Nephron progenitor cell (in vitro differentiated cells): ENCODE data around the gene TMEM244.
"Not testable (repeated sequence)": the region's sequence is repeated elsewhere in the genome, so short reads cannot be mapped to it uniquely, and the experiment has no call there.

ENCODE experiments used
- DNase-seq: peaks from one replicate; pipeline ENCODE4 v3.0.0; 2021
- H3K27ac Mint-ChIP-seq: 2 replicates; pipeline ENCODE4 v1.8.0; 2021; ENCODE audit warnings: mild to moderate bottlenecking, moderate library complexity, mixed read lengths
- H3K27me3 Mint-ChIP-seq: 2 replicates; pipeline ENCODE4 v1.8.0; 2021; ENCODE audit warnings: mild to moderate bottlenecking, low read depth, mixed read lengths; ENCODE audit not compliant: poor library complexity
- H3K36me3 Mint-ChIP-seq: 2 replicates; pipeline ENCODE4 v1.8.0; 2021; ENCODE audit warnings: low read depth, mixed read lengths
- H3K4me1 Mint-ChIP-seq: 2 replicates; pipeline ENCODE4 v1.8.0; 2021; ENCODE audit warnings: mixed read lengths
- H3K4me3 Mint-ChIP-seq: 2 replicates; pipeline ENCODE4 v1.8.0; 2021; ENCODE audit warnings: mild to moderate bottlenecking, moderate library complexity, mixed read lengths
- H3K9me3 Mint-ChIP-seq: 2 replicates; pipeline ENCODE4 v1.8.0; 2021; ENCODE audit warnings: mild to moderate bottlenecking, moderate library complexity, mixed read lengths
- CTCF ChIP-seq: fragments of 200-600 bp; sonication (generic); IDR thresholded peaks from 2 replicates; pipeline ENCODE4 v1.5.0; 2021; ENCODE audit warnings: antibody characterized with exemption

The TMEM244 gene

GRCh38 chr6:129889580-129889979, 28.5 kb upstream of the TMEM244 start:
- H3K4me1 Mint-ChIP-seq, result no peaks in the 10 kb centered on the region
- no peak for DNase-seq
- H3K4me3 Mint-ChIP-seq, result no peak overlapping the region

GRCh38 chr6:129886401-129887155, 25.5 kb upstream of the TMEM244 start:
- DNase-seq, result no peak
- no peaks in the 10 kb centered on the region for H3K4me1 Mint-ChIP-seq
- no peaks in the 10 kb centered on the region for H3K27me3 Mint-ChIP-seq
- no peaks in the 10 kb centered on the region for H3K36me3 Mint-ChIP-seq
- H3K4me3 Mint-ChIP-seq, result no peak overlapping the region
- TF ChIP-seq CTCF, result no peak
- no peaks in the 10 kb centered on the region for H3K9me3 Mint-ChIP-seq
- H3K27ac Mint-ChIP-seq, result no peak overlapping the region

More at GRCh38 chr6:129889580-129889979, 28.5 kb upstream of the TMEM244 start:
- no peaks in the 10 kb centered on the region for H3K27me3 Mint-ChIP-seq
- H3K27ac Mint-ChIP-seq, result no peak overlapping the region
- no peaks in the 10 kb centered on the region for H3K9me3 Mint-ChIP-seq
- no peak for TF ChIP-seq CTCF
- no peaks in the 10 kb centered on the region for H3K36me3 Mint-ChIP-seq

GRCh38 chr6:129884211-129884610, 23.1 kb upstream of the TMEM244 start:
- Mint-ChIP-seq H3K4me1 (no peaks in the 10 kb centered on the region), H3K4me3 (no peak overlapping the region), H3K36me3 (no peaks in the 10 kb centered on the region), H3K27me3 (no peaks in the 10 kb centered on the region), H3K9me3 (peaks cover under 1% of the 10 kb centered on the region), H3K27ac (no peak overlapping the region)
- TF ChIP-seq CTCF, result no peak
- DNase-seq, result no peak

- H3K4me1 Mint-ChIP-seq, result no peaks in the 10 kb centered on the region
- DNase-seq, result no peak
- no peak for TF ChIP-seq CTCF
- no peak overlapping the region for H3K27ac Mint-ChIP-seq
- H3K4me3 Mint-ChIP-seq, result no peak overlapping the region
- H3K36me3 Mint-ChIP-seq, result no peaks in the 10 kb centered on the region
- H3K9me3 Mint-ChIP-seq, result peaks cover 14% of the 10 kb centered on the region
- no peaks in the 10 kb centered on the region for H3K27me3 Mint-ChIP-seq
Measured at GRCh38 chr6:129882510-129883023, 21.5 kb upstream of the TMEM244 start.

- not testable (repeated sequence) for H3K4me1 Mint-ChIP-seq, H3K36me3 Mint-ChIP-seq, H3K4me3 Mint-ChIP-seq, DNase-seq, H3K27ac Mint-ChIP-seq, H3K27me3 Mint-ChIP-seq
- peaks cover 14% of the 10 kb centered on the region for H3K9me3 Mint-ChIP-seq
Measured at GRCh38 chr6:129877894-129878293, 16.8 kb upstream of the TMEM244 start.

GRCh38 chr6:129875610-129876520, 14.8 kb upstream of the TMEM244 start:
- Mint-ChIP-seq H3K27ac (no peak overlapping the region), H3K27me3 (no peaks in the 10 kb centered on the region), H3K9me3 (peaks cover 14% of the 10 kb centered on the region), H3K4me1 (no peaks in the 10 kb centered on the region), H3K4me3 (no peak overlapping the region), H3K36me3 (no peaks in the 10 kb centered on the region)
- TF ChIP-seq CTCF, result no peak
- no peak for DNase-seq
